ENCODE data around the gene PARD3.
"Not testable (repeated sequence)": the region's sequence is repeated elsewhere in the genome, so short reads cannot be mapped to it uniquely, and the experiment has no call there.

DNA sequence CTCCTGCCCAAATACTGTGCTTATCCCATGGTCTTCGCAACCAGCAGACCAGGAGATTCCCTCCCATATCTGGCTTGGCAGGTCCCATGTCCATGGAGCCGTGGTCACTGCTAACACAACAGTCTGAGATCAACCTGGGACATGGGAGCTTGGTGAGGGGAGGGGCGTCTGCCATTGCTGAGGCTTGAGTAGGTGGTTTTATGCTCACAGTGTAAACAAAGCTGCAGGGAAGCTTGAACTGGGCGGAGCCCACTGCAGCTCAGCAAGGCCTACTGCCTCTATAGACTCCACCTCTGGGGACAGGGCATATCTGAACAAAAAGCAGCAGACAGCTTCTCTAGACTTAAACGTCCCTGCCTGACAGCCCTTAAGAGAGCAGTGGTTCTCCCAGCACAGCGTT lies 747.4 kb downstream of the PARD3 start:
- TF ChIP-seq, protein P1, sequence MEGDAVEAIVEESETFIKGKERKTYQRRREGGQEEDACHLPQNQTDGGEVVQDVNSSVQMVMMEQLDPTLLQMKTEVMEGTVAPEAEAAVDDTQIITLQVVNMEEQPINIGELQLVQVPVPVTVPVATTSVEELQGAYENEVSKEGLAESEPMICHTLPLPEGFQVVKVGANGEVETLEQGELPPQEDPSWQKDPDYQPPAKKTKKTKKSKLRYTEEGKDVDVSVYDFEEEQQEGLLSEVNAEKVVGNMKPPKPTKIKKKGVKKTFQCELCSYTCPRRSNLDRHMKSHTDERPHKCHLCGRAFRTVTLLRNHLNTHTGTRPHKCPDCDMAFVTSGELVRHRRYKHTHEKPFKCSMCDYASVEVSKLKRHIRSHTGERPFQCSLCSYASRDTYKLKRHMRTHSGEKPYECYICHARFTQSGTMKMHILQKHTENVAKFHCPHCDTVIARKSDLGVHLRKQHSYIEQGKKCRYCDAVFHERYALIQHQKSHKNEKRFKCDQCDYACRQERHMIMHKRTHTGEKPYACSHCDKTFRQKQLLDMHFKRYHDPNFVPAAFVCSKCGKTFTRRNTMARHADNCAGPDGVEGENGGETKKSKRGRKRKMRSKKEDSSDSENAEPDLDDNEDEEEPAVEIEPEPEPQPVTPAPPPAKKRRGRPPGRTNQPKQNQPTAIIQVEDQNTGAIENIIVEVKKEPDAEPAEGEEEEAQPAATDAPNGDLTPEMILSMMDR (IDR thresholded peaks at IDR 0.05): not testable (repeated sequence)
- TF ChIP-seq POLR2A (IDR thresholded peaks at IDR 0.05): not testable (repeated sequence)
